ENCODE results near the gene SLC12A7.
"Not testable (repeated sequence)": the region's sequence is repeated elsewhere in the genome, so short reads cannot be mapped to it uniquely, and the experiment has no call there.

The SLC12A7 gene

GRCh38 chr5:1083026-1083425 lies 28.8 kb downstream of the SLC12A7 start:
- not testable (repeated sequence) for DNase-seq

GRCh38 chr5:1081519-1081918 lies 30.3 kb downstream of the SLC12A7 start:
- no peak for DNase-seq

DNA sequence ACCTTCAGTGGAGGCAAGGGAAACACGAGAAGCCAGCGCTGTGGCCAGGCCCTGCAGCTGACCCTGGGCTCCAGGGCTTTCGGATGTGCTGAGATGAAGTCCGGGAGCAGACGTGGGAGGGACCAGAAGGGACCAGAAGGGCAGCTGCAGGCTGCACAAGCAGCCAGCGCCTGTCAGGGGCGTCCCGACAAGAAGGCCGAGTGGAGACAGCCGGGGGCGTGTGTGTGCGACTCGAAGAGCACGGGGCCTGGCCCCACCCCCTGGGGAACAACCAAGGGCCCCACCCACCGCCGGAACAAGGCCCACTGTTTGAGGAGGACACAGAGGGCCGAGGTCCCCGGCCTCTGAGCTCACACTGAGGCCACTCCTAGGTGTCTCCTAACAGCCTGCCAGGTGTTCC lies 31.4 kb downstream of the SLC12A7 start:
- DNase-seq: no peak

- no peak for DNase-seq
Observed at GRCh38 chr5:1079961-1080360, 31.9 kb downstream of the SLC12A7 start.

- DNase-seq: no peak
Observed at GRCh38 chr5:1079486-1079885, 32.4 kb downstream of the SLC12A7 start.

DNA sequence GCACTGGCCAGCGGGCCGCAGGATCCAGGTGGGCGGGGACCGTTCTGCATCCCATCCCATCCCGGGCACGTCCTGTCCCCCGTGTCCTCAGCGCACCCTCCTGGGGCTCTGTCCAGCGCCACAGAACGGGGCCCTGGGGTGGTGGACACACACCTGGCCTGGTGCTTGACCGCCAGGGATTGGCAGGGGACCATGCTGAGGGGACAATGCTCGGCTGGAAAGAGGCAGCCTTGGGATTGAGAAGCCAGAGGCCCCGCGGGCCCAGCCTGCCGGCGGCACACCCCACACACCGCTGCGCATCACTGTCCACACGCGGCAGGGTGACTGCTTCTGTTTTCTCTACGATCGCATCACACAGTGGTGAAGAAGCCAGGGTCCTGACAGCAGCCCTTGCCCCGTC lies 33.0 kb downstream of the SLC12A7 start:
- DNase-seq: no peak

DNA sequence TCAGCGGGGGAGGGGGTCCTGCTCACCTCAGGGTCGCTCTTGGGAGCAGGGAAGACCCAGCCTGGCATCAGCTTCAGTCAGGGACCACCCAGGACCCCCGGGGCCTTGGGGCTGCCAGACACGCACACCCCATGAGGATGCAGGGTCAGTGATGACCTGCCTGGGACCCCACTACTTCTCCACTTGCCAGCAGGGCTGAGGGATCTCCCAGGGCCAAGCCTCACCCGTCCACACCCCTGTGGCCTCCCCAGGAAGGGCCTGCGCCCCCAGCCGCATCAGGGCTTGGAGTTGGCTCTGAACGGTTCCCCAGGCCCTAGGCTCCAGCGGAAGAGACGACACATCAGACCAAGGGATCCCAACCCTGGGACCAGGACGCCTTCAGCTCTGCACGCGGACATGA lies 33.7 kb downstream of the SLC12A7 start:
- no peak for DNase-seq

- no peak for DNase-seq
Observed at GRCh38 chr5:1077491-1078020, 34.3 kb downstream of the SLC12A7 start.

DNA sequence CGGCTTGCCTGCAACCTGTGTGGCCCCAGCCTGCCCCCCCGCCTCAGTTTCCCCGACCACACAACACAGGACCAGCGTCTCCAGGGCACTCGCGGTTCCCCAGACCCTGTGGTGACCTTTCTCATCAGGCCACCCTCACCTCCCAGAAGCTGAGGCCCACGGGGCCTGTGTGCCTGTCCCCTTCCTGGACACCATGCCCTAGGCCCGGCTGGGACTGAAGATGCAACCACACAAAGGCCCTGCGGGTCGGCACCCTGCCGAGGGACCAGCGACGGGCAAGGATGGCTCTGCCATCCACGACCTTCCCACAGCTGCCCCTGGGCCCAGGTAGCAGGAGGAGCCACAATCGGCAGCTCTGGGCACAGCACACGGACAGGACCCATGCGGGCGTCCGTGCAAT lies 34.8 kb downstream of the SLC12A7 start:
- no peak for DNase-seq

- no peak for DNase-seq
Observed at GRCh38 chr5:1076406-1076805, 35.5 kb downstream of the SLC12A7 start.

- DNase-seq: peak in 1 of 58 donors; percentile 70
Observed at GRCh38 chr5:1075931-1076330, 35.9 kb downstream of the SLC12A7 start.

GRCh38 chr5:1075555-1075881 lies 36.3 kb downstream of the SLC12A7 start:
- DNase-seq: no peak

DNA sequence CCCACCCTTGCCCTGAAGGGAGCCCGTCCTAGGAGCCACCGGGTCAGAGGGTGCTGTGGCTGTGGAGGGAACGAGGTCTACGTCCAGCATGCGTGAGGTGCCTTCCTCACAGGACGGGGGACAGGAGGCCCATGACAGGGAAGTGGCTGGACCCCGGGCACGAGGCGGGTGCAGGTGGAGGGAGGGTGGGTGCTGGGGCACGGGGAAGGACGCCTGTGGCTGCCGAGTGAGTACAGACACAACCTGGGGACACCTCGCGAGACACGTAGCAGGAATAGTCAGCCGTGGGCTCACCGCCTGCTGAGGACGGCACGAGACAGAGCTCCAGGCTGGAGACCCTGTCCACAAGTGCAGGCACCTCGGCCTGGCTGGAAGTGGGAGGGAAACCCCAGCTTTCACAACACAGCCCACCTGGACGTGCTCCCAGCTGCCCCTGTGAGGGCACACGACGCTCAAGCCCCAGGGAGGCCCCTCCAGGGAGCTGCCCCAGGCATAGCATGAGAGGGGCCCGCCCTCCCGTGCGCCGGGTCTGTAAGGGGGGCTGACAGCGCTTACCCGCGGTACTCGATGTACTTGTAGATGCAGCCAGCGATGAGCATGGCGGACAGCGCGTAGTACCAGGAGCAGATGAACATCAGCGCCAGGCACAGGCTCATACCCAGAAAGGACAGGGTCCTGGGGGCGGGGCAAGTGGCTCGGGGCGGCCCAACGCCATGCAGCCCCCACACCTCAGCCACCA lies 36.9 kb downstream of the SLC12A7 start:
- no peak for DNase-seq

- DNase-seq: no peak
Observed at GRCh38 chr5:1074226-1074625, 37.6 kb downstream of the SLC12A7 start.

GRCh38 chr5:1073239-1074102 lies 38.4 kb downstream of the SLC12A7 start:
- DNase-seq: no peak

- no peak for DNase-seq
Observed at GRCh38 chr5:1069720-1070088, 42.2 kb downstream of the SLC12A7 start.

- DNase-seq: no peak
Observed at GRCh38 chr5:1068895-1069719, 42.8 kb downstream of the SLC12A7 start.

- no peak for DNase-seq
Observed at GRCh38 chr5:1068204-1068894, 43.5 kb downstream of the SLC12A7 start.

GRCh38 chr5:1067141-1068121 lies 44.4 kb downstream of the SLC12A7 start:
- DNase-seq: no peak

- no peak for DNase-seq
Observed at GRCh38 chr5:1066676-1067075, 45.2 kb downstream of the SLC12A7 start.

All from anterior cingulate cortex (tissue), 58 donors.